ENCODE measurements around the gene ACTL6B.
"Not testable (repeated sequence)": the region's sequence is repeated elsewhere in the genome, so short reads cannot be mapped to it uniquely, and the experiment has no call there.

DNA sequence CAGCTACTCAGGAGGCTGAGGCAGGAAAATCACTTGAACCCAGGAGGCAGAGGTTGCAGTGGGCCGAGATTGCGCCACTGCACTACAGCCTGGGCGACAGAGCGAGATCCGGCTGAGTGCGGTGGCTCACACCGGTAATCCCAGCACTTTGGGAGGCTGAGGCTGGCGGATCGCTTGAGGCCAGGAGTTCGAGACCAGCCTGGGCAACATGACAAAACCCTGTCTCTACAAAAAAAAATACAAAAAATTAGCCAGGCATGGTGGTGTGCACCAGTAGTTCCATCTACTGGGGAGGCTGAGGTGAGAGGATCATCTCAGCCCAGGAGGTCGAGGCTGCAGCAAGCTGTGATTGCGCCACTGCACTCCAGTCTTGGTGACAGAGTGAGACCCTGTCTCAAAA is 12.9 kb upstream of the ACTL6B start:
- TF ChIP-seq, protein P1, sequence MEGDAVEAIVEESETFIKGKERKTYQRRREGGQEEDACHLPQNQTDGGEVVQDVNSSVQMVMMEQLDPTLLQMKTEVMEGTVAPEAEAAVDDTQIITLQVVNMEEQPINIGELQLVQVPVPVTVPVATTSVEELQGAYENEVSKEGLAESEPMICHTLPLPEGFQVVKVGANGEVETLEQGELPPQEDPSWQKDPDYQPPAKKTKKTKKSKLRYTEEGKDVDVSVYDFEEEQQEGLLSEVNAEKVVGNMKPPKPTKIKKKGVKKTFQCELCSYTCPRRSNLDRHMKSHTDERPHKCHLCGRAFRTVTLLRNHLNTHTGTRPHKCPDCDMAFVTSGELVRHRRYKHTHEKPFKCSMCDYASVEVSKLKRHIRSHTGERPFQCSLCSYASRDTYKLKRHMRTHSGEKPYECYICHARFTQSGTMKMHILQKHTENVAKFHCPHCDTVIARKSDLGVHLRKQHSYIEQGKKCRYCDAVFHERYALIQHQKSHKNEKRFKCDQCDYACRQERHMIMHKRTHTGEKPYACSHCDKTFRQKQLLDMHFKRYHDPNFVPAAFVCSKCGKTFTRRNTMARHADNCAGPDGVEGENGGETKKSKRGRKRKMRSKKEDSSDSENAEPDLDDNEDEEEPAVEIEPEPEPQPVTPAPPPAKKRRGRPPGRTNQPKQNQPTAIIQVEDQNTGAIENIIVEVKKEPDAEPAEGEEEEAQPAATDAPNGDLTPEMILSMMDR (IDR thresholded peaks at IDR 0.05) = not testable (repeated sequence)
- TF ChIP-seq POLR2A (IDR thresholded peaks at IDR 0.05) = not testable (repeated sequence)
